Esophagus muscularis mucosa (tissue), 4 donors: ENCODE results near the gene FANK1.
"Not testable (repeated sequence)": the region's sequence is repeated elsewhere in the genome, so short reads cannot be mapped to it uniquely, and the experiment has no call there.

Source experiments
- CTCF ChIP-seq, 3 experiments: fragments of 200-600 bp in 2 of 3; fragments of 450-650 bp in 1 of 3; sonication (generic) in 2 of 3; IDR thresholded peaks; one replicate each; pipeline ENCODE4 v1.5.1; 2017 to 2019; ENCODE audit warnings: antibody characterized with exemption in 3 of 3, mild to moderate bottlenecking in 2 of 3, moderate library complexity in 1 of 3
- EP300 ChIP-seq: sonication (generic); formaldehyde crosslinking; IDR thresholded peaks from one replicate; pipeline ENCODE4 v1.6.1; 2017; ENCODE audit warnings: antibody characterized with exemption
- POLR2A ChIP-seq: fragments of 450-650 bp; IDR thresholded peaks from one replicate; pipeline ENCODE4 v1.6.1; 2017; ENCODE audit warnings: antibody characterized with exemption, moderate library complexity, mild to moderate bottlenecking, low read depth
- POLR2AphosphoS5 ChIP-seq, 2 donors: sonication (generic); formaldehyde crosslinking; IDR thresholded peaks; one replicate each; pipeline ENCODE4 v1.6.1; 2017; ENCODE audit warnings: antibody characterized with exemption in 2 of 2

- not testable (repeated sequence) for TF ChIP-seq CTCF (IDR thresholded peaks at IDR 0.05); POLR2A; EP300; POLR2AphosphoS5 (IDR thresholded peaks at IDR 0.05)
These were observed 953 bp downstream of the FANK1 start for GRCh38 chr10:125897317-125897716.
